Measurements from ENCODE around the gene PTPRE.

Gene PTPRE

DNA sequence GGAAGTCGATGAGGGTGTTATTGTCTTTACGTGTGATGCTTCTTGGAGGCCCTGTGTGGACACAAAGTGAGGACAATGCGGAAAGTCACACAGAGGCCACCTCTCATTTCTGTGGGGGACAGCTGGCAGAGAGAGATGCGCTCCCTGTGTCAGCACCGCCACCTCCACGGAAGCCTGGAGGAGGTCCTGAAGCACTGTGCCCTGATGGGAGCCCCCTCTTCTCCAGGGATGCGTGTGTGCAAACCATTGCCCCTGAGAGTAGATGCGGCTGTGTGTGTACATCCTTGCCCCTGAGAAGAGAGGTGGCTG lies 2.0 kb downstream of the PTPRE start:
- DNase-seq, result no peak

DNA sequence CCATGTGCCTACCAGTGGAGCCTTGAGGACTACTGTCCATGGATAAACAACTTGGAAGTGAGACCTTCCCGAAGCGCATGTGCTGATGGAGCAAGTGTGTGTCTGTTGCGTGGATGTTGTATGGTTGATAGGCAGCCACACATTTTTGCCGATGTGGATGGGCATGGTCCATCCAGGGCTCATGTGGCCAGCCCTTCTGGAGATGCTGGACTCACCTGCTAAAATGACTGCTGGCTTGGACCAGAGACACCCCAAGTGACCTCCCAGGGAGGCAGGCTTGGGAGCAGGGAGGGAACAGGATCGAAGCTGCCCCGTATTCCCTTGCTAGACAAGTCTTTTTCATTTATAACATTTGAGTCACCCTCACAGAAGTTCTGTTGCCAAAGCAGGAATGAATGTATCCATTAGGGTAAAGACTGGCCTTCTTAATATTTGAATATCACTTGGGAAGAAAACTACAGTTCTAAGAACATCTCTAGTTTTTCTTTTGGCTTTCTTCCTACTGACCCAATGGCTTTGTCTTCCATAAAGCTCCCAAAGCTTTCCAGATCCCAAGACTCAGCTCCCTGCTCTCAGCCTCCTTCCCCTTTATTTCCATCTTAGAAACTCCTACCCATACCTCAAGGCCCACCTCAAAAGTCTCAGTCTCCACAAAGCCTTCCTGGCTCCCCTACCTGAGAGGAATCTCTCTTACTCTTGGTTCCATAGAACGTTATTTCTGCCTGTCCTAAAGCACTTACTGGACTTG lies 3.0 kb downstream of the PTPRE start:
- no peak for DNase-seq

DNA sequence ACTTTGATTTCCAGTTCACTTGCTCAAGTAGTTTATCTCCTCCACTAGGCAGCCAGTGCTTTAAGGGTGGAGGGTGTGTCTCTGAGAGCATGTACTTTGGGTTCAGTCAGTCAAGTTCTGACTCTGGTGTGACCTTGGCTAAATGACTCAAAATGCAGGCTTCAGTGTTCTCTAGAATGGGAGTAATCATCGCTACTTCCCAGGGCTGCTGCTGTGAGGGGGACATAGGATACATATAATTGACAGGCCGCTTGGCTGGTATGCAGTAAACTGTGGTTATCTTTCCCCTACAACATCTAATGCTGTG lies 3.5 kb downstream of the PTPRE start:
- no peak for DNase-seq

DNA sequence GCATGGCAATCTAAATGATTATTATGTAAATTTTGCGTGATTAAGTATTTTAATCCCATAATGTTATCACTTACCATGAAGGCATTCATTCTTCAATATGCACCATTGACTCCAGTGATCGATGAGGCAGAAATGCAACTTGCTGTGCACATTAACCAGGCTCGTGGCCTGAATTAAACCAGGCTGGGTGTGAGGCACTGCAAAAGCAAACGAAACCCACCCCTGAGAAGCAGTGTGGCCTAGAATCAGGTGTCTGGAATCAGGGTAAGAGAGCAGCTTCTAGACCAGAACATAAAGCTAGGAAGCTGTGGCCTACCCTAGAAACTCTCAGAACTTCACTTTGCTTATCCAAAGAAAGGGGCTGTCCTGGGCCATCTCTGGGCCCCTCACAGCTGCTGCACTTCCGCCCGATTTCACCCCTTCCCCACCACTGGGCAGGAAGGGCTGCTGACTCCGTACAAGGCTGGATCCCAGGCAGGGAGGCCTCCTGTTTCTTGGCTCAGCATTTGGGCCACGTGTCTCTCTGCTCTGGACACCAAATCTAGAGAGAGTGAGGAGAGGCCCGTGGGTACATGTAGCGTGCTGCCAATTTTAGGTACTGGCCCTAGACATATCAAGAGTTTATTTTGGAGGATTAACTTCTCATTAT lies 4.4 kb downstream of the PTPRE start:
- DNase-seq, result no peak

- DNase-seq, result no peak
These were observed 5.0 kb downstream of the PTPRE start for GRCh38 chr10:127911867-127912257.

- DNase-seq, result no peak
These were observed 5.9 kb downstream of the PTPRE start for GRCh38 chr10:127912607-127913367.

- DNase-seq, result no peak
These were observed 6.5 kb downstream of the PTPRE start for GRCh38 chr10:127913368-127913759.

GRCh38 chr10:127915324-127915723 lies 8.4 kb downstream of the PTPRE start:
- no peak for DNase-seq

GRCh38 chr10:127916826-127917225 lies 9.9 kb downstream of the PTPRE start:
- no peak for DNase-seq

- DNase-seq, result no peak
These were observed 11.7 kb downstream of the PTPRE start for GRCh38 chr10:127918572-127918971.

GRCh38 chr10:127919418-127920271 lies 12.7 kb downstream of the PTPRE start:
- DNase-seq, result no peak

DNA sequence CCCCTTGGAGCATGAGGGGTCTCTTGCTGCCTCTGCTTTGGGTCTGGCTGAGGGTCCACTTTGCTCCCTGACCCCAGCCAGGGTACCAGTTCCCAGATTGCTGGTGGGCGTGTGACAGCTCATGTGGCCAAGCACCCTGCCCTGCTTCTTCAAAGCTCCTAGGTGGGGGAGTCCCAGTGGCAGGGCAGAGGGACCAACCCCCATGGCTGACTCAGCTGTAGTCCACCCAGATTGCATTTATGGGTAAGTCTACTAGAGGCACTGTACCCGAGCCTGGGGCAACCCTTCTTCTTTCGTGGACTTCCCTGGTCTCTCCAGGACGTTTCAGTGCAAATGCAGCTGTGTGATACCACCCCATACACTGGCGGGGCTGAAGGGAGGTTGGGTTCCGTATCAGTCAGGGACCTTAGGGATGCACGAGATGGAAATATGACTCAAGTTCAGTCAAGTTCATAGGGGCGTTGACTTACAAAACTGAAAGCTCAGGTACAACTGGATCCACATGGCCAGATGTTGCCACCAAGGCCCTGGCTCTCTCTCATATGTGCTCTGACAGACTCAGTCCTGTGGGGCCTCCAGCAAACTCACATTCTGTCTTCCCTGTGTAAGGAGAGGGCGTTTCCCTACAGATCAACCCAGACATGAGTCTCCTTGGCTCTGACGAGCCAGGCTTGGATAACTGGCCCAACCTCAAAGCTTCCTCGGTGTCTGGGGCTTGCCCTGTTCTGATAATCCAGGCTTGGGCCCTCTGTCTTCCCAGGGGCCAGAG lies 13.6 kb downstream of the PTPRE start:
- no peak for DNase-seq

DNA sequence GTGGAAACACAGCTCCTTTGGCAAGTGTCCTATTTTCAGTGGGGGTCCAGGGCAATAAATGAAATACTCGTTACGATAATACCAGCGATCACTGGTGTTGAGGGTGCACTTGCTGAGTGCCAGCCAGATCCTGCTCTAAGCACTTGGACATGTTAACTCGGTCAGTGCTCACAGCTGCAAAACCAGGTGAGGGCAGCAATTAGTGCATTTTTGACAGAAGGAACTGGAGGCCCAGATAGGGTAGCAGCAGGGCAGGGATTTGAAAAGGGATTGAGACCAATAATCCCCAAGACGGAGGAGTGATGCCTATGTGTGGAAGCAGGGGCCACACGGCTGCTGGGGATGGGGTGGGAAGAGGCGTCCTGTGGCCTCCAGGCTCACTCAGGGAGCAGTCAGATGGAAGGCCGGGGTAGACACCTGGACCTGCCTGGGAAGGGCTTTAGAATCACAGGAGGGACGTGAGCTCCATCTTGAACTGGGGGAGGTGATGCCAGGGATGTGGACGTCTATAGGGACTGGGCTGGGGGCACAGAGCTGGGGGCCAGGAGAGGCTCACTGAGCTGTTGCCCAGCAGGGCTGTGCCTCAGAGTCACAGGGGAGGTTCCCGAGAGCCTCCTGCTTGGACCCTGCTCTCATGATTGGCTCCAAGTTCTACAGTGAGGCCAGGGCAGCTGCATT lies 14.3 kb downstream of the PTPRE start:
- no peak for DNase-seq

DNA sequence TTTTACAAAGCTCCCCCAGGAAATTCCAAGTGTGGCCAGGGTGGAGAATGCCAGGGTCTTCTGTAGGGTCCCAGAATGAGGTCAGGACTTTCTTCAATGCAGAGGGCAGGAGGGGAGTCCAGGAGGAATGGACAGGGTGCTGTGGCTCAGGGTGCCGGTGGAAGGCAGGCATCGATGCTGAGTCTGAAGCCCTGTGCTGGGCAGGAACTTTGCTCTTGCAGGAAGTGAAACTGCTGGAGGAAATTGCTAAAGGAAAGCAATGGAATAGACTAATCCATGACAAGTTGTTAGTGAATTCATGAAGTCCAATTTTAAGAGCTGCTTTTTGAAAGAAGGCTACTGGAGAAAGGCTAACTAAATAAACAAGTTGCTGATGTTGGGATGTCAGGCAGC lies 14.8 kb downstream of the PTPRE start:
- no peak for DNase-seq

- no peak for DNase-seq
These were observed 15.3 kb downstream of the PTPRE start for GRCh38 chr10:127922206-127922605.

DNA sequence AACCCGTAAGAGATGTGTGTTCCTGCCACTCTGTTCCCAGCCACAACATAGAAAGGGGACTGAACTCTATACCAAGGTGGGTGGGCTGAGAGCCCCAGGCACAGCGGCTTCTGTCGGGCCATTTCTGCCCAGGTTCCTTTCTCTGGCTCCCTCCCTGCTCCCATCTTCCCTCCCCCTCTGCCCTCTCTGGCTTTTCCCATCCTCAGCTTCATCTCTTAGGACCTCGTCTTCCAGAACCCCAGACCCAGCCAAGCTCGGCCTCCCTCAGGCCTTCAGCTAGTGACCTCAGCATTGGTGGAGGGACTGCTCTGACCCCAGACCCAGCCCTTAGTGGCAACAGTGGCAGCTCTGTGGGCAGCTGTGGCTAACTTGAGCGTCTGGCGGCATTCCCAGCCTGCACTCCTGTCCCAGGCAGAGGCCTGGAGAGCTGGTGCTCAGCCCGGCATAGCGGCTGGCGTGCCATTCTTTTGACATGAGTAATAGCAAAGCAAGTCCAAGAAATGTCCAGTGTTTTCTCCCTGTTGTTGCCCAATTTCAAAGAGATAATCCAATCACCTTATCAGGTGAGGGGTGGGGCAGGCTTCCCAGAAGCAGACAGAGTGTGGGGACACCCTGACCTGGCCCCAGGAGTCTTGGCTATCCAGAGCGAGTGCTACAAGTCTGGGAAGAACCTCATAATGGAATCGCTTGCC lies 15.9 kb downstream of the PTPRE start:
- peak; percentile 83 for DNase-seq

GRCh38 chr10:127923646-127924045 lies 16.7 kb downstream of the PTPRE start:
- DNase-seq, result no peak

- no peak for DNase-seq
These were observed 18.7 kb downstream of the PTPRE start for GRCh38 chr10:127925471-127926207.

DNA sequence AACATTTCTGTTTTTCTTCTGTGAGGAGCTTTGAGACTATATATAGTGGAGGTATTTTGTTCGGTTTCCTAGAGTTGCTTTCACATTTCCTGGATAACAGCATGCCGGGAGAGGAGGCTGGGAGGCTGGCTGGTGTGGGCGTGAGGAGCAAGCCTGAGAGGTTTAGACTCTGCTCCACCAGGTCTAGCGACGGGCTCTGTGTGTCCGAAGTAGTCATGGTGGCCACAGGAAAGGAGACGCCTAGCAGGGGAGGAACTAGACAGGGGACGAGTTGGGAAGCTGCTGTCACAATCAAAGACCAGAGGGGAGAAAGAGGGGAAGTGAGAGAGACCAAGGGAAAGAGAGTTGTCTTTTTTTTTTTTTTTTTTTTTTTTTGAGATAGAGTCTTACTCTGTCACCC lies 19.6 kb downstream of the PTPRE start:
- no peak for DNase-seq

- DNase-seq, result peak; percentile 24
These were observed 21.3 kb downstream of the PTPRE start for GRCh38 chr10:127928021-127928806.
